Measurements from ENCODE around the gene ICOS.
"Not testable (repeated sequence)": the region's sequence is repeated elsewhere in the genome, so short reads cannot be mapped to it uniquely, and the experiment has no call there.

Gene ICOS

DNA sequence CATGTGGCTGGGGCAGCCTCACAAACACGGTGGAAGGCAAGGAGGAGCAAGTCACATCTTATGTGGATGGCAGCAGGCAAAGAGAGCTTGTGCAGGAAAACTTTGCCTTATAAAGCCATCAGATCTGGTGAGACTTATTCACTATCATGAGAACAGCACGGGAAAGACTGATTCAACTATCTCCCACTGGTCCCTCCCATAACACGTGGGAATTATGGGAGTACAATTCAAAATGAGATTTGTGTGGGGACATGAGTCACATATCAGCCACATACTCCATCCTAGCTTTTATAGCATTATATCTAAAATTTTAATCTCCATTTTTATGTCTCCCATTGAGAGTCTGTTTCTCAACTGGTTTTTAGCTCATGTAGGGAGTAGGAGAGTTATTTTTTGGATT lies 45.7 kb downstream of the ICOS start:
- no peak for DNase-seq

DNA sequence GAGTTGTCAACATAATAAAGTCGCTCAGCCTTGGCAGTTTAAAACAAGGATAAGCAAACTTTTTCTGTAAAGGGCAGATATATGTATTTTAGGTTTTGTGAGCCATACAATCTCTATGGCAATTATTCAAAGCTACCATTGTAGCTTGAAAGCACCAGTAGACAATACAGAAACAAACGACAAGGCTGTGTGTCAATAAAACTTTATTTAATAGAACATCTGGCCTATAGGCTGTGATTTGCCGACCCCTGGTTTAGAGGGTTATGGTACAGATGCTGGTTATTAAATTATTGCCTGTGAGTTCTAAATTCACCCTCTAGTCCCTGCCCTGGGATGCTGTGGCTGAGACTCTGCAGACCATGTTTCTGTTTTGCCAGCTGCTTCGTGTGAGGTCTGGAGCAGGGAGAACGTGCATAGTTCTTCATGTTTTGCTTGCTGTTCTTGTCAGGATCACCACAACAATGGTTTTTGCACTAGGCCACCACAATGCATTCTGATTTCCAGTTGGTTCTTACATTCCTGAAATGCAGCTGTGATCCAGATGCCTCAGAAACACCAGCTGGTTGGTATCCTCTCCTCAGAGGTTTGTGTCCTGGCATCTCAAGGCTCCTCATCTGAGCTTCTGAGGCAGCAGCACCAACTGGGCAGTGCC lies 46.6 kb downstream of the ICOS start:
- no peak for DNase-seq

- DNase-seq: not testable (repeated sequence)
Observed at GRCh38 chr2:203985978-203986377, 49.4 kb downstream of the ICOS start.

- DNase-seq: no peak
Observed at GRCh38 chr2:203987959-203988358, 51.4 kb downstream of the ICOS start.

- DNase-seq: no peak
Observed at GRCh38 chr2:203988500-203989260, 52.1 kb downstream of the ICOS start.

DNA sequence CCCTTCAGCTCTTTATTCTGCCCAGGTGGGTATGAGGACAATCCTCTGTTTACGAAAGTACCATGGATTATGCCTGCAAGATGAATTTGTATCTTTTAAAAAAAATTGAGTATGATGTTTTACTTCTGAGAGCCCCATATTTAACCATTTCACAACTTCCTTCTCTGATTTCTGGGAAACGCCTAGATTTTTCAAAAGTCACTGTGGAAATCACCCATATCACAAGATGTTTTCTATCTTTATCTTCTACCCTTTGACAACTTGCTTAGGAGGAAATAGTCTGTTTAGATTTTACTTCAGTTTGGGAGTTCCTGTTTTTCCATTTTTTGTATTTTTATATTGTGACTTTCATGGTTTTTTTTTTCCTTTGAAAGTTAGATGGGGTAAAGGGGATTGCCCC lies 53.0 kb downstream of the ICOS start:
- DNase-seq: no peak

DNA sequence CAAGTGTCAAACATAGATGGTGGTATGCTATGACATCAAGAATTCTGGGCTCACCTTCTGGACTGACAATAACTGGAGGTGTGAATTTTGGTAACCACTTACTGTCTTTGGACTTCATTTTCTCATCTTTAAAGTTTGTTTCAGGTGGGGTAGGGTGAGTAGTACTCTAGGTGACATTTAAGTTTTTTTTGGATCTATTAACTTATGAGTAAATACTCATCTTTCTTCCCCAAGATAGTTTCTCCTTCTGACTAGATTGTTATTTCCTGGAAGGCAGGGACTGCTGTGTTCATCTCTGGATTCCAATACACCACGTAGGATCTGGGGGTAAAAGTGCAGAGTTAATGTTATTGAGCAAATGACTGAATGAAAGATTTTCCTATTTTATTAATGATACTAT lies 55.9 kb downstream of the ICOS start:
- DNase-seq: no peak

DNA sequence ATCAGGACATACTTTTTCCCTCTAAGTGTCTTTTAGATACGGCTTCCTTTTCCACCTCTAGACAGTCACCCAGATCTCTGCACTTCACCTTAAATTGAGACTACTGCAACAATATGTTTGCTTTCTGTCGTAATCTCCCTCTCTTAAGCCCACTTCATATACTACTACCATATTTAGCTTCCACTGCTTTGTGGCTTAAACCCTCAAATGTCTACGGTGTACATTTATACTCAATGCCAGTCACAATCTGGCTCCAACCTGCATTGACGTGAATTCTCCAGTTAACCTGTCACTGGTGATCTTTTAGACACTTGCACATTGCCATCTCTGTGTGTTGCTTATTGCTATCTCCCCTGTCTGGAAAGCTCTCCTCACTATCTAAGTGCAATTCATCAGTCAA lies 56.4 kb downstream of the ICOS start:
- no peak for DNase-seq

GRCh38 chr2:203993560-203993959 lies 57.0 kb downstream of the ICOS start:
- no peak for DNase-seq

- no peak for DNase-seq
Observed at GRCh38 chr2:203994735-203995134, 58.2 kb downstream of the ICOS start.

- DNase-seq: no peak
Observed at GRCh38 chr2:203996692-203997091, 60.1 kb downstream of the ICOS start.

DNA sequence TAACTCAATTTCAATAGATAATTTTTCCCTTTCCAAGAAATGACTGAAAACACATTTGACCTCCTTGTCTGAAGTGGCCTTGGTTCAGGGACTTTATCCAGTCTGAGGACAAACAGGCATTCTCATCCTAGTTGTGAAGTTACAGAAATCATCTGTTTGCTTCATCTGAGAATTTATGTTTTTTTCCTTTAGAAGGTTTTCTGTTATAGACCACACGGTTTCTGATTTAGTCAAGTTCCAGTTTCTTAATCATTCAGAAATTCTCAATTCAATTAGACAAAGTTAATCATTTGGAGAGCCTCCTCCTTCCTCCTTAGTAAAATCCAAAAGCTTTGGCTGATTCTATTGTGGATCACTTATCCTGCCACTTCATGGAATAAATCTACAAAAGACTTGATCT lies 60.9 kb downstream of the ICOS start:
- DNase-seq: no peak

DNA sequence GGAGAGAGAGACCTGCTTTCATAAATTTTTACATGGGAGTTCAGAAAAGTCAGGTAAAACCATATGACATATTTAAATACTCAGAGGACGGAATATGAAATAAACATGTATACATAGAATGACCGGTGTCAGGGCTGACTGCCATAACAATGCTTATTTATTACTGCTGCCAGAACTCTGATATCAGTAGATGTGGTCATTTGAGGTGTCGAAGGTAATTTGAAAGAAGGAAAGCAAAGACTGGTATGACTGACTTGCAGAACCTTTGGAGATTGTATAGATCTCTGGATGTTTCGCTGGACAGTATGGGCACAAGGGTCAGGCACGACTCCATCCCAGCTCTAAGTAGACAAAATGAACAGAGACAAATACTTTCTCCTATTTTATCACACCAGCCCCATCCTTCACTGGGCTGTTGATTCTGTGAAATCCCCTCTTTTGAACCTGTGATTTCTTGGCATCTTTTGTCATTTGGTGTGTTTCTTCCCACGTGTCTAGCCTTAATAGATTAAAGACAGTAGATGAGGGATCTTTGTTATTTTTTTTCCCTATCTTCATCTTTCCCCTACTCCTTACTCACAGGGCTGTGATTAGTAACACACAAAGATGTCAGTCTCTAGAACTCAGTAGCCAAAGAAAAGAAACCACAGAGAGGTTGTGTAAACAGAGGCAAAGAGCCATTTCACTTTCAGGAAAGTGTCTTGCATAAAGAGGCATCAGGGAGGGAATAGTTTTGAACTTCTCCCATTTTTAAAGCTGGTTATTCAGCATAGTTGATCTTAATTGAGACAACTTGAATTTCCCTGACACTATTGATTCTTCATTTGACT lies 61.6 kb downstream of the ICOS start:
- DNase-seq: no peak

- no peak for DNase-seq
Observed at GRCh38 chr2:203999835-204000234, 63.3 kb downstream of the ICOS start.

DNA sequence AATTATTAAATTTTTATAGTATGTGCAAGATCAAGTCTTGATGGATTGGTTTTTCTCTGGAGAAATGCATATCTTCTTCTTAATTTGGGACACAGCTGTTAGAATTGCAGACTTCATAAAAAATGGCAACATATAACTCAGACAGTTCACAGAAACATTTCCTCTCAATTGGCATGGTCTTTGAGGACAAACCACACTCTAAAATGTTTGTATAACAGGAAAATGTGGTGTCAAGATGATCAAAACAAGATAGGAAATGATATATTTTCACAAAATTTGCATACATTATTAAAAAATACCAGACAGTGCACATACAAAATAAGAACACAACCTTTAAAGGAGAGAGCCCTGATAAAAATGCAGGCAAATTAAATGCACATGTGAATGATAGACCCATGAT lies 63.9 kb downstream of the ICOS start:
- DNase-seq: no peak

DNA sequence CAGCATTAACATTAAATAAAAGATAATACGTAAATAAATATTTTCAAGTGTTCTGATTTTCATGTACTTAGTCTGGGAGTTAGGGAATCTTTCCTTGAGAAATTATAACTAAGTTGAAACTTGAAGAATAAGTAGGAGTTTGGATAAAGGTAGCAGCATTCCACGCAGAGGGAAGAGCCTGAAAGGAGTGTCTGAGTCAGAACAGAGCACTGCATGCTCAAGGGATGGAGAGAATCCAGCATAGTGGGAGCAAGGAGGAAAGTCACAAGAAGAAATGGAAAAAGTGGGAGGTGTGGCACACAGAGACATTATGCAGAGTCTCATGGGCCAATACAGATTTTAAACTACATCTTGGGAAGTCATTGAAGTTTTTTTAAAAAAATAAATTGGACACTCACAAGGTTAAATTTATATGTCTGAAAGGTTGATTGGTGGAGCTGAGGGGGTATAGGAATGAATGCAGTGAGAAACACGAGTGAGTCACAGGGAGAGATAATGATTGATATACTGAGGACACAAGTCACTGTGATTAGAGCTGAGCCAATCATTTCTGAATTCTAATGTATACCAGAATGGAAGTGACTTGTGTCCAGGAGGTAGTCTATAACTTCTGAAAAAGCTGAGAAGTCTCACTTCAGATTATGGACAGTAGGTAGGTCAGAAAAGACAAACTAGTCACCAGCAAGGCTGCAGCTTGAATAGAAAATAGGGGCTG lies 66.9 kb downstream of the ICOS start:
- no peak for DNase-seq

GRCh38 chr2:204004912-204005311 lies 68.3 kb downstream of the ICOS start:
- DNase-seq: no peak

DNA sequence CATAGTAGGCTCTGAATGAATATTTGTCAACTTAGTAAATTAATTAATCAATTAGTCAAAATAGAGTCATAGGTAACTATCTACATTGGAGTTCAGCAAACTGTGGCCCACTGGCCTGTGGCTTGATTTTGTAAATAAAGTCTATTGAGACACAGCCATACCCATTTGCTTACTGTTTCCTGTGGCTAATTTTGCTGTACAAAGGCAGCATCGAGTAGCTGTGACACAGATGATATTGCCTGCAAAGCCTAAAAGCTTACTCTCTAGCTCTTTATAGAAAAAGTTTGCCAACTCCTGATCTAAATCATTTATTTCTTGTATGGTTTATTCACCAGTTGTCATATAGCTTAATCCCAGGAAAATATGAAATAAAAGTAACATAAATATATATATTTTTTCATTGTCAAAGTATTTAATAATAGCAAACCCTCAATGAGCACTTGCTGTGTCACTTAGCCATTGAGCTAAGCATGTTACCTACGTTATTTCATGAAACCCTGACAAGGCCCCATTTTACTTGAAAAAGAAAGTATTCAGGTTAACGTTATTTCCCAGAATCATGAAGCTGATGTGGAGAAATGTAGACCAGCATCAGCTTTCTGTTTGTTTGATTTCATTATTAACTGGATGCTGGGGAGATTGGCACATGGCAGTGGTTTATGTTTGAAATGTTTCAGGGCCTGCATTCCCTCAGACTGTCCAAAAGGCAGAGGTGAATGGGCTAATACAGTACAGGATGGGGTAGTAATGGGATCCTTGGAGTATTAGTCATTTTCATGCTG lies 69.6 kb downstream of the ICOS start:
- no peak for DNase-seq

GRCh38 chr2:204008352-204008751 lies 71.8 kb downstream of the ICOS start:
- DNase-seq: no peak

GRCh38 chr2:204010628-204011560 lies 74.3 kb downstream of the ICOS start:
- DNase-seq: no peak

Measured in RPMI8226 (cell line).